NCI-H226 (cell line): ENCODE data around the gene KNSTRN.
A peak's percentile ranks its signal among the peaks of the same experiment; 100 is the strongest.

Experiments
- DNase-seq: peaks from one replicate; pipeline ENCODE4 v3.0.0-alpha.2; 2015

KNSTRN gene

DNA sequence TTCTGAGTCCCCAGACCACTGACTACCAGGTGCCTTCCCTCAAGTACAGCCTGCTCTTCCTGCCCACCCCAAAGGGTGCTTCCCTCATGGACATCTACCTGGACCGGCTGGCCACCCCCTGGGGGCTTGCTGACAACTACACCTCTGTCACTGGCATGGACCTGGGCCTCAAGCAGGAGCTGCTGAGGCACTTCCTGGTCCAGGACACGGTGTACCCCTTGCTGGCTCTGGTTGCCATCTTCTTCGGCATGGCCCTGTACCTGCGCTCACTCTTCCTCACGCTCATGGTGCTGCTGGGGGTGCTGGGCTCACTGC is 15.2 kb upstream of the KNSTRN start:
- no peak for DNase-seq

DNA sequence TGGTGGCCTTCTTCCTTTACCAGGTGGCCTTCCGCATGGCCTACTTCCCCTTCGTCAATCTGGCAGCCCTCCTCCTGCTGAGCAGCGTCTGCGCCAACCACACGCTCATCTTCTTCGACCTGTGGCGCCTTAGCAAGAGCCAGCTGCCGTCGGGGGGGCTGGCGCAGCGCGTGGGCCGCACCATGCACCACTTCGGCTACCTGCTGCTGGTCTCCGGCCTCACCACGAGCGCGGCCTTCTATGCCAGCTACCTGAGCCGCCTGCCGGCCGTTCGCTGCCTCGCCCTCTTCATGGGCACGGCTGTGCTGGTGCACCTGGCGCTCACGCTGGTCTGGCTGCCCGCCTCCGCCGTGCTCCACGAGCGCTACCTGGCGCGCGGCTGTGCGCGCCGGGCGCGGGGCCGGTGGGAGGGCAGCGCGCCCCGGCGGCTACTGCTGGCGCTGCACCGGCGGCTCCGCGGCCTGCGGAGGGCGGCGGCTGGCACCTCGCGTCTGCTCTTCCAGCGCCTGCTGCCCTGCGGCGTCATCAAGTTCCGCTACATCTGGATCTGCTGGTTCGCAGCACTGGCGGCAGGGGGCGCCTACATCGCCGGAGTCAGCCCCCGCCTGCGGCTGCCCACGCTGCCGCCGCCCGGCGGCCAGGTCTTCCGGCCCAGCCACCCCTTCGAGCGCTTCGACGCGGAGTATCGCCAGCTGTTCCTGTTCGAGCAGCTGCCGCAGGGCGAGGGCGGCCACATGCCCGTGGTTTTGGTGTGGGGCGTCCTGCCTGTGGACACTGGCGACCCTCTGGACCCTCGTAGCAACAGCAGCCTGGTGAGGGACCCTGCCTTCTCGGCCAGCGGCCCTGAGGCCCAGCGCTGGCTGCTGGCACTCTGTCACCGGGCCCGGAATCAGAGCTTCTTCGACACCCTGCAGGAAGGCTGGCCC is 14.6 kb upstream of the KNSTRN start:
- DNase-seq: peak; percentile 78

DNA sequence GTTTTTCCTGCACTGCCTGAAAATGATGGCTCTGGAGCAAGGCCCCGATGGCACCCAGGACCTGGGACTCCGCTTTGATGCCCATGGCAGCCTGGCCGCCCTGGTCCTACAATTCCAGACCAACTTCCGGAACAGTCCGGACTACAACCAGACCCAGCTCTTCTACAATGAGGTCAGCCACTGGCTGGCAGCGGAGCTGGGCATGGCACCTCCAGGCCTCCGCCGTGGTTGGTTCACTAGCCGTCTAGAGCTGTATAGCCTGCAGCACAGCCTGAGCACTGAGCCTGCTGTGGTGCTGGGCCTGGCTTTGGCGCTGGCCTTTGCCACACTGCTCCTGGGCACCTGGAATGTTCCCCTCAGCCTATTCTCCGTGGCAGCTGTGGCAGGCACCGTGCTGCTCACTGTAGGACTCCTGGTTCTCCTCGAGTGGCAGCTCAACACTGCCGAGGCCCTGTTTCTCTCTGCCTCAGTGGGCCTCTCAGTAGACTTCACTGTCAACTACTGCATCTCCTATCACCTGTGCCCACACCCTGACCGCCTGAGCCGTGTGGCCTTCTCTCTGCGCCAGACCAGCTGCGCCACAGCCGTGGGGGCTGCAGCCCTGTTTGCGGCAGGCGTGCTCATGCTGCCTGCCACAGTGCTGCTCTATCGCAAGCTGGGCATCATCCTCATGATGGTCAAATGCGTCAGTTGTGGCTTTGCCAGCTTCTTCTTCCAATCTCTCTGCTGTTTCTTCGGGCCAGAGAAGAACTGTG is 13.6 kb upstream of the KNSTRN start:
- DNase-seq: no peak

DNA sequence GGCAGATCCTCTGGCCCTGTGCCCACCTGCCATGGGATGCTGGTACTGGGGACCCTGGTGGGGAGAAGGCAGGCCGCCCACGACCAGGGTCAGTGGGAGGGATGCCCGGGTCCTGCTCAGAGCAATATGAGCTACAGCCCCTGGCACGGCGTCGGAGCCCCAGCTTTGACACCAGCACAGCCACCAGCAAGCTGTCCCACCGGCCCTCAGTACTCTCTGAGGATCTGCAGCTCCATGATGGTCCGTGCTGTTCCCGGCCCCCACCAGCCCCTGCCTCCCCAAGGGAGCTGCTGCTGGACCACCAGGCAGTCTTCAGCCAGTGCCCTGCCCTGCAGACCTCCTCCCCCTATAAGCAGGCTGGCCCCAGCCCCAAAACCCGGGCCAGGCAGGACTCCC is 13.0 kb upstream of the KNSTRN start:
- DNase-seq: no peak

DNA sequence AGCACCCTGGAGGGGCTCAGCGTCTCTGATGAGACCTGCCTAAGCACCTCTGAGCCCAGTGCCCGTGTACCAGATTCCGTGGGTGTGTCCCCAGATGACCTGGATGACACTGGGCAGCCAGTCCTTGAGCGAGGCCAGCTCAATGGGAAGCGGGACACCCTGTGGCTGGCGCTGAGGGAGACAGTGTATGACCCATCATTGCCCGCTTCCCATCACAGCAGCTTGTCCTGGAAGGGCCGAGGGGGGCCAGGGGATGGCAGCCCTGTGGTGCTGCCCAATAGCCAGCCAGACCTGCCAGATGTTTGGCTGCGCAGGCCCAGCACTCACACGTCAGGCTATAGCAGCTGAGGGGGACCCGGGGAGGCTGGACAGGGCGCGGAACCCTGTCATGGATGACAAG is 12.6 kb upstream of the KNSTRN start:
- DNase-seq: no peak

DNA sequence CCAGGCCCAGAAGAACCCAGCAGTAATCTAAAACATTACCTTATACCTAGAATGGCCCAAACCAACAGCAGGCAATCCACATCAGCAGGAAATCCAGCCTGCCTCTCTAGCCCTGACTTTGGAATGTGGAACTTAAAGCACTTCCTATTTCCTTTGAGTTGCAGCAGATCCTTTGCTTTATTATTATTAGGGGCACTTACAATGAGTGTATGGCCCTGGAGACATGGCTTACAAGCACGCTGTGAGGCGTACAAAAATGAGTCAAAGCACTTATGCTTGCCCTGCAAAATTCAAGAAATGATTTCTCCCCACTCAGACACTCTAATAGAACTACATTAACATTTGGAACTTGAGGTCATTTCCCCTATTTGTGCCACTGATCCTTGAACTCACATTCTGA is 9.5 kb upstream of the KNSTRN start:
- DNase-seq: no peak

DNA sequence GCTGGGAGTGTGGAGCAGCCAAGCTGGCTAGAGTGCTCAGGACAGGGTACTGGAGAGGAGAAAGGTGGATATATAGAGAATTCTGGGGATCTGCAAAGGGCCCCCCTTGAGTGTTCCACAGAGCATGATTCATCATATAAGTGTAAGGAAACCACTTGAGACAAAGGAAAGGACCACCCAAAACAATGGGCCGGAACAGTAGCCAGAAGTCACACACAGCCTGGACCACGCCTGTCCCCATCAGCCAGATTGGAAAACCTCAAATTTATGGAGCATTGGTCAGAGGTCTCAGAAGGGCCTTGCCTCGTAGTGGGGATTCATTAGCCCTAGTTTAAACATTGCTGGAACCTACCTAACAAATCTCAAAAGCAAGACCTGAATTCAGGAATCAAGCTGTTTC is 4.9 kb upstream of the KNSTRN start:
- DNase-seq: no peak

DNA sequence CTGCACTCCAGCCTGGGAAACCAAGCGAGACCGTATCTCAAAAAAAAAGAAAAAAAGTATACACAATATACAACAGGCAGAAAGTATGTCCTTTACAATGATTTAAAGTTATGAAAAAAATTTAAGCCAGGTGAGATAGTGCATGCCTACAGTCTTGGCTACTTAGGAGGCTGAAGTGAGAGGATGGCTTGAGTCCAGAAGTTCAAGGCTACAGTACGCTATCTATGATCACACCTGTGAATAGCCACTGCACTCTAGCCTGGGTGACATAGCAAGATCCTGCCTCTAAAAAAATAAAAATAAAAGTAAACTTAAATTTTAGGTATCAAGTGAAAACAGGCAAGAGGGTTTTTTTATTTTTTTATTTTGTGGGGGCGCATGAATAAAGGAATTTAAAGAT is 3.1 kb upstream of the KNSTRN start:
- DNase-seq: no peak

DNA sequence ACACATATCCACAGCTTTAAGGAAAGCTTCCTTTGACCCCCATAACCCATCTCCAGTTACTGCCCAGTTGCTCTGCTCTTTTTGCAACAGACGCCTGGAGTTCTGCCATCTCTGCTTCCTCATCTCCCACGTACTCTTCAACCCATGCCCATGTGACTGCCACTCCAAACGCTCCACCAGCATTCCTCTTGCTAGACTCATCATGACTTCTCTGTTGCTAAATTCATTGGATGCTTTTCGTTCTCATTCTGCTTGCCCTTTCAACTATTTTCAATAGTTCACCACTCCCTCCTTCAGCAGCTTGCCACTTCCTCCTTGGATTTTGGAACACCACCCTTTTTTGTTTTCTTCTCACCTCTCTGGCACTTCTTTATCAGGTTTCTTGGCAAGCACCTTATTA is 2.7 kb upstream of the KNSTRN start:
- DNase-seq: peak; percentile 87

DNA sequence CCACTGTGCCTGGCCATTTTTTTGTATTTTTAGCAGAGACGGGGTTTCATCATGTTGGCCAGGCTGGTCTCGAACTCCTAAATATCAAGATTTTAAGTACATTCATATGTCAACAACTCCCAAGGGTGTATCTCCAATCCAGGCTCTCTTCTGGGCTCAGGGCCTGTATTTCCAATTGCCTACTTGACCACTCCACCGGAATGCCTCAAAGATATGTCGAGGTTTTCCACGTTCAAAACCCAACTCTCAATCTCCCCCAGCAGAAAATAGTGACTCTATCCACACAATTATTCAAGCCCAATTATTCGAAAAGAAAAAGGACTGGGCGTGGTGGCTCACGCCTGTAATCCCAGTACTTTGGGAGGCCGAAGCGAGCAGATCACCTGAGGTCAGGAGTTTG is 1.9 kb upstream of the KNSTRN start:
- no peak for DNase-seq

DNA sequence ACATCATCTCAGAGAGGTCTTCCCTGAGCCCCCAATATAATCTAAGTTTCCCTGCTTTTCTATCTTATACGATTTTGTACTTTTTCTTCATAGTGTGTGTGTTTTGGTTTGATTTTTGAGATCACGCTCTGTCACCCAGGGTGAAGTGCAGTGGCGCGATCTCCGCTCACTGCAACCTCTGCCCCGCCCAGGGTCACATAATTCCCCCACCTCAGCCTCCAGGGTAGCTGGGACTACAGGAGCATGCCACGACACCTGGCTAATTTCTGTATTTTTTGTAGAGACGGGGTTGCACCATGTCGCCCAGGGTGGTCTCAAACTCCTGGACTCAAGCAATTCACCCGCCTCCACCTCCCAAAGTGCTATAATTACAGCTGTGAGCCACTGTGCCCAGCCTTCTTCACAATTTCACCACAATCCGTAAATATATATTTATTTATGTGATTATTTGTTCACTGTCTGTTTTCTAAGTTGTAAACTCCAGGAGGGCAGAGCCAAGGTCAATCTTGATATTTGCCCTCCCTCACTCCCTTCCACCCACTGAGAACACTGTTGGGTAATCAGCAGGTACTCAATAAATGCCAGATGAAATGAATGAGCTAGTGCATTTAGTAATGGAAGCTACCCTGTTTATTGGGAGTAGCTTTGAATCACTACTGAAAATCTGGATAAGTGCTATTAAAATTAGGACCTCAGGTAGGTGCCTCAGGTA is 547 bp upstream of the KNSTRN start:
- DNase-seq: no peak

DNA sequence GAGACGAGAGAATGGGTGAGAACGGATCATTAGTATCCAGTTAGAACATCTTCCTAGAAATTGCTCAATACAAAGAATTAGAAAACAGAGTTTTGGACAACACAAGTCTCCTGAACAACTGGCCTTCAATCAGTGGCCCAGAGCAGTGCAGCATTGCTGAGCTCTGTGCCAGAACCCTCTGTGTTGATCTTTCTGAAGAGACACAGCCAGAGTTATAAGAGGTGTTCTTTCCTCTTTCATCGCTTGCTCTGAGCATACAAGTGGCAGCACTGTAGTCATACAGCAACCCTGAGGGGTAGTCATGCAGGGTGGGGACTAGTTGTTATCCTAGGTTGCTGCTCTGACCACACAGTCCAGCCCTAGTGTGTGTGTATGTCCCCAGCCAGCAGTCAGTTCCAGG is 4.0 kb downstream of the KNSTRN start:
- DNase-seq: no peak

DNA sequence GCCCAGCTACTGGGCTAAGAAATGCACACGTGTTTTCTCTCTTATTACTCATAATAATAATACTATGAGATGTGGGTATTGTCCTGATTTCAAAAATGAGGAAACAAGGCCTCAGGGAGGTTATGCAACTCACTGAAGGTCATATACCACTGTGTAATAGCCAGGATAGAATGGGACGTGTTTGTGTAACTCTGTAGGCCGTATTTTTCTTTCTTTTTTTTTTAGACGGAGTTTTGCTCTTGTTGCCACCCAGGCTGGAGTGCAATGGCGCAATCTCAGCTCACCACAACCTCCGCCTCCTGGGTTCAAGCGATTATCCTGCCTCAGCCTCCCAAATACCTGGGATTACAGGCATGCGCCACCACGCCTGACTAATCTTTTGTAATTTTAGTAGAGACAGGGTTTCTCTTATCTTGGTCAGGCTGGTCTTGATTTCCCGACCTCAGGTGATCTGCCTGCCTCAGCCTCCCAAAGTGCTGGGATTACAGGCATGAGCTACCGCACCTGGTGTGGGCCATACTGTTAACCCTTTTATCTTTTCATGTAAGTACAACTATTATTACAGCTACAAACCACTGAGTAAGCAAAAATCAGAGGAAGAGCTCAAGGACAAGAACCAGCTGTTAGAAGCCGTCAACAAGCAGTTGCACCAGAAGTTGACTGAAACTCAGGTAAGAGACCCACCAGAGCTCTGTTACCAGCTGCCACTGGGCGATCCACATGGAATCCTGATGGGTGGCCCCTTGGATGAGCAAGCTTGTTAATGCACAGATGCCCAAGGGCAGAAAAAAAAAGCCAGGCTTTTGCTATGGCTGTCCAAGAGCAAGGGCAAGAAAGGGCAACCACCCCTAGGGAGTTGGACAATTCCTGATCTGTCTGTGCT is 6.7 kb downstream of the KNSTRN start:
- DNase-seq: no peak

DNA sequence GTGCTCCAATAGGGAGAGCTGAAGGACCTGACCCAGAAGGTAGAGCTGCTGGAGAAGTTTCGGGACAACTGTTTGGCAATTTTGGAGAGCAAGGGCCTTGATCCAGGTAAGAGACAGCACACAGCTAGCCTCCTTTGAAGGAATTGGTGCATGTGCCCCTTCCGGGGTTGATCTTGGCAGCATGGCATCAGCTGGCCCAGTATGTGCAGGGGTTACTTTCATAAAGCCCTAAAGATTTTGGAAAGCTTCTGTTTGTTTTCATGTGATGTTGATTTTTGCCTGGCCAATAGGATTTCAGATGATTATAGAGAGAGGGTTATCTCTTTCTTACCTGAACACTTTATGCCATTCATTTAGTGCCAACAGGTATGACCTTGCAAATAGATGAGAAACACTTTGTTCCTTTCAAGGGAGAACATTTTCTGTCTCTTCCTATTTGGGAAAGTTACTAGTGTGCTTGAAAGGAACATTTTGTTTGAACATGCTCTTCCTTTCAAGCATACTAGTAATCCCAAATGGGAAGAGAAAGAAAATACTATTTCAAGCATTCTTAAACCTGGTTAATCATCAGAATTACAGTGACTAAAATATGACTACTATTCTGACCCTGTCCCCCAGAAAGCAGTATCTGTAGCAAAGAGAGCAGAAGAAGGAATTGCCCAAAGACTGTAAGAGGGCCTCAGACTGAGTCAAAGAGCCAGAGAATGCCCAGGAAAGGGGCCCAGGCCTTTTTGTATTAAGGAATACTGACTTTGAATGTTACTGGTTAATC is 7.5 kb downstream of the KNSTRN start:
- no peak for DNase-seq

DNA sequence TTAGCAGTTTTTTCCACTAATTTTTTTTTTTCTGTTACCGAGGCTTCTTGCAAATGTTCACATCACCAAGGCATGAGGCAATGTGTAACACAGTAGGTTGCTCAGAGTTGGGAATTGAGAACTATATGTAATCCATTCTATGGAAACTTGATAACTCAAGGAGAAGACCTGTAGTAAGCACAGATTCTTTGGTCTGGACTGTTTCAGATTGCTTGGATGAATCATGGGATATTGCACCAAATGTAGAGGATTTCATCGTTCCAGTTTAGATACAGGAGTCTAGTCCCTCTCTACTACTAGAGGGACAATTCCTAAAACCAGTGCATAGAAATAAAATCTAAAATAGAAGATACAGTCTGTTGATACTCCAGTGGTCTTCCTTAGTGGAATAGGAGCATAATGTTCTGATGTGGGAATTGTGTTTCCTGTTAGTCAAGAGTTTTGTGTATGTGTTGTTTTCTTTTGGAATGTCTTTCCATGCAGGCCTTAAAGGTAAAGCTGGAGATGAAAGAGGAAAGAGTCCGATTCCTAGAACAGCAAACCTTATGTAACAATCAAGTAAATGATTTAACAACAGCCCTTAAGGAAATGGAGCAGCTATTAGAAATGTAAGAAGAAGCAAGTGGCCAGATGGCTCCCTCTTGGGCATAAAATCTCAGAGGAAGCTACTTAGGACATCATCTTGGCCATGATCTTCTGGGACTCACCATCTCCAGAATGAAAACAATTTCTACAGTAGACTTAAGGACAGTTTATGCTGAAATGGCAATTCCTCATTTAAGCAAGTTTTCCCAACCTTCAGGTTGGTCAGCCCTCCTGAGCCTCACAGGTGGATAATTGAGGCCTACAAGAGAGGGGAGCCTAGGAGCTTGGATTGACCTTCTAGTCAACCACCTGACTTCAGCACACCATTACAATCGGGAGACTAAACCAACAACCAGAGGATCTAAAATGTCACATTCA is 10.7 kb downstream of the KNSTRN start:
- no peak for DNase-seq

DNA sequence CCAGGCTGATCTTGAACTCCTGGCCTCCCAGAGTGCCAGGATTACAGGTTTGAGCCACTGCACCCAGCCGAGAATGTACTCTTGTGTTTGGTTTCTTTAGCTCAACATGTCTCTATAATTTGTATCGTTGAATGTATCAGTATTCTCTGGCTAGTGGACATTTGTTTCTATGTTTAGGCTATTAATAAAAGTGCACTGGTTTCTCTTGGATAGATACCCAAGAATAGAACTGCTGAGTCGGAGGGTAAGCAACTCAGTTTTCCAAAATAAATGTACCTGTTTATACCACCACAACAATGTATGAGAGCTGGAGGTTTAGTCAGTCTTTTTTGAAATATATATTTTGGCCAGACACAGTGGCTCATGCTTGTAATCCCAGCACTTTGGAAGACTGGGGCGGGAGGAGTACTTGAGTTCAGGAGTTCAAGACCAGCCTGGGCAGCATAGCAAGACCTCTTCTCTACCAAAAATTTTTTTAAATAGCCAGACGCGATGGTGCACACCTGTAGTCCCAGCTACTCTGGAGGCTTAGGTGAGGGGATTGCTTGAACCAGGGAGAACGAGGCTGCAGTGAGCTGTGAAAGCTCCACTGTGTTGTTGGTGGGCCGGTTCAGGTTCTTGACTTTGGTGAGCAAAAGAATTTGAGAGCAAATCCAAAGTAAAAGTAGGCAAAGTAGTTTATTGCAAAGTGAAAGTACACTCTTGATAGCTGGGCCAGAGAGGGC is 15.3 kb downstream of the KNSTRN start:
- DNase-seq: no peak

DNA sequence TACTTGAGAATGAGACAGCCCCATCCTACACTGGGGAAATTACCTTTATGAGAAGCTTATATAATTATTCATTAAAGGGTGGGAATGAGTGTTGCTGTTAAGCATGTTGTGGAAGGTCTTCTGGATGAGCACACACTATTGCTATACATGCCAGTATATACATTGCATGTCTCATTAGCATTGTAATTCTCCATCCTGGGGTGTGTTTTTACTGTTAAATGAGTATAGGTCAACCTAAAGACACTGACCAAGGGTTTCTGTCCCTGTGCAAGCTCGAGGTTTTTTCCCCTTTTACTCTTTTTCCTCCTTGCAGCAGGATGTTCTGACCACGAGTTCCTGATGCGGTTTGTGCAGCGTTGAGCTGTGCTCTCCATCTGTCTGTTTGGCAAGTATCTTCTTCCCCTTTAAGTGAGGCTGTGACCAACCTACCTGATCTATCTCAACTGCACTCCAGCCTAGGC is 15.9 kb downstream of the KNSTRN start:
- no peak for DNase-seq

DNA sequence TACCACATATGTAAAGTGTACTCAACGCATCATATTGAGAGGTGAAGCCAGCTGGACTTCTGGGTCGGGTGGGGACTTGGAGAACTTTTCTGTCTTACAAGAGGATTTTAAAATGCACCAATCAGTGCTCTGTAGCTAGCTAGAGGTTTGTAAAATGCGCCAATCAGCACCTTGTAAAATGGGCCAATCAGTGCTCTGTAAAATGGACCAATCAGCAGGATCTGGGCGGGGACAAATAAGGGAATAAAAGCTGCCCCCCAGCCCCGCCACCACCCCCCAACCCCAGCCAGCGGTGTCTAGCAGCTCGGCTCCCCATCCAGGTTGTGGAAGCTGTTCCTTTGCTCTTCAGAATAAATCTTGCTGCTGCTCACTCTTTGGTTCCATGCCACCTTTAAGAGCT is 16.8 kb downstream of the KNSTRN start:
- DNase-seq: no peak

DNA sequence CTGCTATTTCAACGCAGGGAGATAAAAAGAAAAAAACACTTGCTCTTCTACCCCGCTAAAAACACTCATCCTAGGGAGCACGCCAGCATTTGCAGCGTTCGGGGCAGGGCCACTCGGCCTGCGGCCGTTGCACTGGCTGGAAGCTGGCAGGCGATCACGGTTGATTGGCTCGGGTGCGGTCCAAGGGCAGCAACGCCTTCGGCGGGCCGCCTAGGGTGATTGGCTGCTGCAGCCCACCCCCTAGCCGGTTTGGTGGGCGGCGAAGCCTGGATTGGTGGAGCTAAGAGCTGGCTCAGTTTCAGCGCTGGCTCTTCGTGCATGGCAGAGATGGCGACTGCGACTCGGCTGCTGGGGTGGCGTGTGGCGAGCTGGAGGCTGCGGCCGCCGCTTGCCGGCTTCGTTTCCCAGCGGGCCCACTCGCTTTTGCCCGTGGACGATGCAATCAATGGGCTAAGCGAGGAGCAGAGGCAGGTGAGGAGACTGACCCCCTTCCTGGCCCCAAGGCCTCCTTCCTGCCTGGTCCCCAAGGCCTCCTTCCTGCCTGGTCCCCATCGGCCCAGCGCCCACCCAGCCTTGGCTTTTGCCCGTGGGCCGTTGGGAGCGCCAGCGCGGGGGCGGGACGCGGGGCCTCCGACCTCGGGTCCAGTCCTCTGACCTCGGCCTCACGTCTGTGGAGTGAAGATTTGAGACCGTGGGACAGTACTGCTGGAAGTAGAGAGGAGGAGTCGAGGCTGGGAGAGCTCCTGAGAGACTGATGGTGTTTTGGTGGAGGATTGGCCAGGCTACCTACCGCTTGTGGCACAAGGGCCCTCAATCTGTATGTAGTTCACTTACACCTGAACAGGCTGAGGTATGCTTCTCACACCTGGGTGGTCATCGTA is 23.2 kb downstream of the KNSTRN start, which contains the start of gene IVD:
Gene IVD, plus strand, starts transcription at position 295 of the 881 bp plus-strand sequence. Its CDS starts 33 bp downstream, at position 328.
- peak; percentile 87 for DNase-seq
